ENCODE results near the gene LYST.

LYST gene

GRCh38 chr1:235741294-235741693 is 125.4 kb downstream of the LYST start:
- no peak for TF ChIP-seq CTCF (IDR thresholded peaks at IDR 0.05)

- no peak for TF ChIP-seq CTCF (IDR thresholded peaks at IDR 0.05)
Measured at GRCh38 chr1:235739631-235740030, 127.1 kb downstream of the LYST start.

- TF ChIP-seq CTCF (IDR thresholded peaks at IDR 0.05), result no peak
Measured at GRCh38 chr1:235739124-235739523, 127.6 kb downstream of the LYST start.

- TF ChIP-seq CTCF (IDR thresholded peaks at IDR 0.05), result no peak
Measured at GRCh38 chr1:235737751-235738150, 129.0 kb downstream of the LYST start.

GRCh38 chr1:235736263-235736662 is 130.4 kb downstream of the LYST start:
- no peak for TF ChIP-seq CTCF (IDR thresholded peaks at IDR 0.05)

GRCh38 chr1:235735621-235736020 is 131.1 kb downstream of the LYST start:
- no peak for TF ChIP-seq CTCF (IDR thresholded peaks at IDR 0.05)

GRCh38 chr1:235734335-235734734 is 132.4 kb downstream of the LYST start:
- no peak for TF ChIP-seq CTCF (IDR thresholded peaks at IDR 0.05)

- no peak for TF ChIP-seq CTCF (IDR thresholded peaks at IDR 0.05)
Measured at GRCh38 chr1:235730007-235730406, 136.7 kb downstream of the LYST start.
